ENCODE measurements around the gene UCP1. TPM values are rescaled to one million over a fixed set of nuclear protein-coding genes. Genes with fewer than 3 reads are reported as not detected.

UCP1 gene, protein sequence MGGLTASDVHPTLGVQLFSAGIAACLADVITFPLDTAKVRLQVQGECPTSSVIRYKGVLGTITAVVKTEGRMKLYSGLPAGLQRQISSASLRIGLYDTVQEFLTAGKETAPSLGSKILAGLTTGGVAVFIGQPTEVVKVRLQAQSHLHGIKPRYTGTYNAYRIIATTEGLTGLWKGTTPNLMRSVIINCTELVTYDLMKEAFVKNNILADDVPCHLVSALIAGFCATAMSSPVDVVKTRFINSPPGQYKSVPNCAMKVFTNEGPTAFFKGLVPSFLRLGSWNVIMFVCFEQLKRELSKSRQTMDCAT
- not detected for total RNA-seq
- long read RNA-seq: 0 reads

DNA sequence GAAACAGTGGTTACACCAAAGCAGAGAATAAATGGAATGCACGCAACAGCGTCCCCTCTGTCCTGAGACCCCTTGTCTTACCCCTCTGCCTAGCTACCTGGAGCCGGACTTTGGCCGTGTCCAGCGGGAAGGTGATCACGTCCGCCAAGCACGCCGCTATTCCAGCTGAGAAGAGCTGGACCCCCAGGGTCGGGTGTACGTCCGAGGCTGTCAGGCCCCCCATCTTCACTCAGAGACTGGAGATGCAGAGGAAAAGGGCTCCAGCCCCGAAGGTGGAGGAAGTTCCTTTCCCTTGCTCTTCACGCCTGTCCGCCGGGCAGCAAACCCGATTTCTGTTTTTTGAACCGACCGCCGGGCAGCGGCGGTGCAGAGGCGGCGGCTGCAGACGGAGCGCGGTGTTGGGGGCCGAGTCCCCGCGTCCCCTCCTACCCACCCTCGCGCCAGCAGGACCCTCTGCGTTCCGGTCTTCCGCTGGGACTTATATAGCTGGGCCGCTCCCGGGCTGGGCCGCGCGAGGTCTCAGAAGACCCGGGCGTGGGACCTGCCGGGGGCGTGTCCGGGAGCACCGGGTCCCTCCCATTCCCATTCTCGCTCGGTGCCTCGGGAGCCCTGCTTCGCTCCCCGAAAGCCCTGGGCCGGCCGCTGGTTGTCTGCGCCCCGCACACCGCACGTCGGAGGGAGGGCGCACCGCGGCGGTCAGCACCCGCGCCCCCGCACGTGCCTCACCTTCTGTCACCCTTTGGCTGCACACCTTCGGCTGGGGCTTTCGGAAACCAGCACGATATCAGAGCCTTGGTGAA lies at the start of gene UCP1:
UCP1 (minus strand) TSS at position 455 of the 800 bp plus-strand sequence; CDS start at position 223, 232 bp downstream.
- intact Hi-C loops (cut with DNase I): no loop called here
- Histone ChIP-seq H3K36me3 (no peaks in the 10 kb centered on the region), H3K27me3 (ENCODE audit: low read depth) (peaks cover 38% of the 10 kb centered on the region), H3K9me3 (no peaks in the 10 kb centered on the region), H3K4me3 (peak within 1 kb of the TSS; percentile 63), H3K27ac (no peak within 1 kb of the TSS), H3K4me1 (peaks cover 21% of the 10 kb centered on the region)
- ATAC-seq (peak; percentile 86 to 92), DNase-seq (peak; percentile 60)
- TF ChIP-seq, protein P1, sequence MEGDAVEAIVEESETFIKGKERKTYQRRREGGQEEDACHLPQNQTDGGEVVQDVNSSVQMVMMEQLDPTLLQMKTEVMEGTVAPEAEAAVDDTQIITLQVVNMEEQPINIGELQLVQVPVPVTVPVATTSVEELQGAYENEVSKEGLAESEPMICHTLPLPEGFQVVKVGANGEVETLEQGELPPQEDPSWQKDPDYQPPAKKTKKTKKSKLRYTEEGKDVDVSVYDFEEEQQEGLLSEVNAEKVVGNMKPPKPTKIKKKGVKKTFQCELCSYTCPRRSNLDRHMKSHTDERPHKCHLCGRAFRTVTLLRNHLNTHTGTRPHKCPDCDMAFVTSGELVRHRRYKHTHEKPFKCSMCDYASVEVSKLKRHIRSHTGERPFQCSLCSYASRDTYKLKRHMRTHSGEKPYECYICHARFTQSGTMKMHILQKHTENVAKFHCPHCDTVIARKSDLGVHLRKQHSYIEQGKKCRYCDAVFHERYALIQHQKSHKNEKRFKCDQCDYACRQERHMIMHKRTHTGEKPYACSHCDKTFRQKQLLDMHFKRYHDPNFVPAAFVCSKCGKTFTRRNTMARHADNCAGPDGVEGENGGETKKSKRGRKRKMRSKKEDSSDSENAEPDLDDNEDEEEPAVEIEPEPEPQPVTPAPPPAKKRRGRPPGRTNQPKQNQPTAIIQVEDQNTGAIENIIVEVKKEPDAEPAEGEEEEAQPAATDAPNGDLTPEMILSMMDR (IDR thresholded peaks at IDR 0.05): no peak

DNA sequence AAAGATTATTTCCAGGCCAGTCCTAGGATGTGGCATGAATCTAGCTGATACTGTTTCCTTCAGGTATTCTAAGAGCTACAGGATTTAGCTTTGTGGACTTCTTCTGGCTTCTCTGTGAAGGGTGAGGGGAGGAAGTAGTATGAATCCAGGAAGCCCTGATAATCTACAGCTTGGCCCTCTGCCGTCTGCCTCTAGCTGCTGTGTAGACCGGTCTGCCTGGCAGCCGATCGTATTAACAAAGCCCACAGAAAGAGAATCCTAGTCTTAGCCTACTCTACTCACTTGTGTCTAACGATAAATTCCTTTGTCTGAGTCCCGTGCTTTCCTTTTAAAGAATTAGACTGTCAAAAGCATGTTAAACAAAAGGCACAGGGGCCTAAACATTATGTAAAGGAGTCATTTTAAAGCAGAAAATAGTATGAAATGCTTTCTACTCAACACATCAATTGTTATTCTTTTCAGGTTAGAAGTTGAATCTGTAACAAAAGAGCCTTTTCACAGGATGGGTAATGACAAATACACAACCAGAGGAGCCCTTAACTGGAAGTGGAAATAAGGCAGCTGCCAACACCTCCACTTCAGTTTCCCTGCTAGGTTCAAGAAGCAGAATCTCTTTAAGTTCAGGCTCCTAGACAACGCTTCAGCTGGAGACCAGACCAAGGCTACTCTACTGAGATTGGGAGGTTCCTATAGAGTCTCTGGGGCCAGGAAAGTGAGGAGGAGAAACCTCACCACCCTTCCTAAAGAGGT lies 48.9 kb upstream of the UCP1 start:
- no peaks in the 10 kb centered on the region for H3K9me3 ChIP-seq
- H3K36me3 ChIP-seq: peaks cover 19% of the 10 kb centered on the region
- intact Hi-C loops (cut with DNase I): no loop called here
- DNase-seq (no peak), ATAC-seq (peak in 1 of 2 donors; percentile 23)
- H3K27me3 ChIP-seq (ENCODE audit: low read depth): no peaks in the 10 kb centered on the region
- H3K27ac ChIP-seq: no peak overlapping the region
- TF ChIP-seq, protein P1 (IDR thresholded peaks at IDR 0.05): no peak
- no peaks in the 10 kb centered on the region for H3K4me1 ChIP-seq
- H3K4me3 ChIP-seq: no peak overlapping the region

DNA sequence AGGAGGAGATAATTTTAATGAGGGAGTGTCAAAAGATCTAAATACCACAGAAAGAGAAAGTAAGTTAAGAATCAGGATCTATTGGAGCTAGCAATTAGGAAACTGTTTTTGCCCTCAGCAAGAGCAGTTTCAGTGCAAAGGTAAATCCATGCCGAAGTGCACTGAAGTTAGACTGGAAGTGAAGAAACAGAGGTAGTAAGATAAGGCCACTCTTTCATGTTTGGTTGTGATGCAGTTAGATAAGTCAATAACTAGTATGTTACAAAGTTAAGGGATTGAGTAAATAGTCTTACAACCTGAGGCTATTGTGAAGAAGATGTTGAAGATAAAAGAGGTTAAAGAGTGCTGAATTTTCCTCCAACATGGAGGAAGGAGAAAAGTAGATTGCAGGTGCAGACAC lies 46.7 kb upstream of the UCP1 start:
- intact Hi-C loops (cut with DNase I): no loop called here
- TF ChIP-seq, protein P1 (IDR thresholded peaks at IDR 0.05): no peak

DNA sequence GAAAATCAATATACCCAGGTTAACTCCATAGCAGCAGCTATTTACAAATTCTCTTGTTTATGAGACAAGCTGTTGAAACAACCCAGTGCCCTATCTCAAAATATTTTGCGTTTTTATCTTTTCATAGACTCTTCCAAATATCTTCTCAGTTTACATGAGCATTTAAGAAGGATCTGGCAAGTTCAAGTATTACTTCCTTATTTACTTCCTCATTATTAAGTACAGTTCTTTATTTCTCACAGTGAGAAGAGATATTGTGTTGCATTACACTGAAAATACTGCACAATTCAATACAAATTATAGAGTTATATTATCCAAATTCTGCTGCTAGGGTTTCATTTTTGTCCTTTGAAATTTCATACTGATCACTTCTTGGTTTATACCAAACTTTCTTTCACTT lies 43.6 kb upstream of the UCP1 start:
- H3K27ac ChIP-seq: no peak overlapping the region
- intact Hi-C loops (cut with DNase I): no loop called here
- H3K27me3 ChIP-seq (ENCODE audit: low read depth): no peaks in the 10 kb centered on the region
- DNase-seq (no peak), ATAC-seq (no peak)
- H3K4me1 ChIP-seq: no peaks in the 10 kb centered on the region
- H3K36me3 ChIP-seq: no peaks in the 10 kb centered on the region
- H3K9me3 ChIP-seq: no peaks in the 10 kb centered on the region
- no peak overlapping the region for H3K4me3 ChIP-seq
- TF ChIP-seq, protein P1 (IDR thresholded peaks at IDR 0.05): no peak

More for the DNA sequence above, 46.7 kb upstream of the UCP1 start:
- H3K9me3 ChIP-seq: no peaks in the 10 kb centered on the region
- no peaks in the 10 kb centered on the region for H3K4me1 ChIP-seq
- ATAC-seq (no peak), DNase-seq (no peak)
- no peak overlapping the region for H3K4me3 ChIP-seq
- H3K27me3 ChIP-seq (ENCODE audit: low read depth): no peaks in the 10 kb centered on the region
- no peak overlapping the region for H3K27ac ChIP-seq
- H3K36me3 ChIP-seq: no peaks in the 10 kb centered on the region

DNA sequence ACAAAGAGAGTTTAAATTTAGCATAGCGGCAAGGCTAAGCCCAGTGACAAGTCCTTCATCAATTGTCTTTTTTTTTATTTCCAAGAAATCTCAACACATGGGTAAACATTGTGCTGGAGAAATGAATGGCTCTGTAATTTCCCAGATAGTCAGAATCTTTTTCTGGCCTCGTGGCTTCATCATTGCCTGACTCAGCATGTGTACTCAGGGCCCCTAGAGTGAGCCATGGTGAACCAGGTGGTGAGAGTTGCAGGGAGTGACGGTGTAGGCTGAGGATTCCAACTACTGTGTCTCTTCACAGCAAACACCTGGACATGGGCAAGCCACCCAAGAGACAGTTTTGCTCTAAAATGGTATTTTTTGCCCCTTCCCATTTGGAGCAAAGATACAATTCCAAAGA lies 43.1 kb upstream of the UCP1 start:
- DNase-seq (no peak), ATAC-seq (no peak)
- Histone ChIP-seq H3K4me3 (no peak overlapping the region), H3K27ac (no peak overlapping the region), H3K36me3 (no peaks in the 10 kb centered on the region), H3K4me1 (no peaks in the 10 kb centered on the region), H3K9me3 (no peaks in the 10 kb centered on the region), H3K27me3 (ENCODE audit: low read depth) (no peaks in the 10 kb centered on the region)
- TF ChIP-seq, protein P1 (IDR thresholded peaks at IDR 0.05): no peak
- intact Hi-C loops (cut with DNase I): no loop called here

All from lower lobe of right lung (tissue), 2 donors.